Skeletal muscle tissue (tissue), 4 donors: ENCODE measurements around the gene MRPS10. TPM values are rescaled to one million over a fixed set of nuclear protein-coding genes. Genes with fewer than 3 reads are reported as not detected.
"Not testable (repeated sequence)": the region's sequence is repeated elsewhere in the genome, so short reads cannot be mapped to it uniquely, and the experiment has no call there.

Experiments used
- H3K27ac ChIP-seq: one replicate; pipeline ENCODE4 v1.7.0; 2013; ENCODE audit warnings: mild to moderate bottlenecking, low read depth, low read length, inconsistent platforms
- H3K27me3 ChIP-seq, 3 donors: one replicate each; pipeline ENCODE4 v1.7.0; 2013; ENCODE audit warnings: low read length in 3 of 3; ENCODE audit not compliant: control insufficient read depth in 3 of 3, insufficient read depth in 3 of 3
- H3K36me3 ChIP-seq, 3 donors: one replicate each; pipeline ENCODE4 v1.7.0; 2013; ENCODE audit warnings: low read length in 3 of 3; ENCODE audit not compliant: control insufficient read depth in 3 of 3, insufficient read depth in 3 of 3
- H3K4me1 ChIP-seq, 3 donors: one replicate each; pipeline ENCODE4 v1.7.0; 2013; ENCODE audit warnings: low read length in 3 of 3, mild to moderate bottlenecking in 3 of 3; ENCODE audit not compliant: control insufficient read depth in 3 of 3, insufficient read depth in 3 of 3
- H3K4me3 ChIP-seq, 3 donors: one replicate each; pipeline ENCODE4 v1.7.0; 2013; ENCODE audit warnings: low read length in 3 of 3
- H3K9ac ChIP-seq, 3 donors: one replicate each; pipeline ENCODE4 v1.7.0; 2013; ENCODE audit warnings: low read length in 3 of 3, mild to moderate bottlenecking in 3 of 3, moderate library complexity in 2 of 3, low read depth in 1 of 3
- H3K9me3 ChIP-seq, 3 donors: one replicate each; pipeline ENCODE4 v1.7.0; 2013; ENCODE audit warnings: low read length in 3 of 3; ENCODE audit not compliant: control insufficient read depth in 3 of 3
- total RNA-seq: library from RNA; depleted of rRNA; stranded (reverse); fragments of >200 nt; gene quantifications from one replicate; pipeline ENCODE4 v1.2.3, GENCODE V29; 2014
- donor health status: Osteomylitis.

Gene MRPS10
- total RNA-seq, 1 donor from 2014 or later = 45.9 TPM

GRCh38 chr6:42169780-42170179 lies 47.9 kb downstream of the MRPS10 start:
- not testable (repeated sequence) for H3K9me3 ChIP-seq, H3K27ac ChIP-seq, H3K27me3 ChIP-seq, H3K9ac ChIP-seq, H3K4me1 ChIP-seq, H3K4me3 ChIP-seq, H3K36me3 ChIP-seq

- H3K4me1 ChIP-seq = no peaks in the 10 kb centered on the region
- no peak overlapping the region for H3K9ac ChIP-seq
- peaks cover 0 to 3% (median 0%) of the 10 kb centered on the region in 3 donors for H3K27me3 ChIP-seq
- no peak overlapping the region for H3K27ac ChIP-seq
- H3K36me3 ChIP-seq = no peaks in the 10 kb centered on the region
- no peaks in the 10 kb centered on the region for H3K9me3 ChIP-seq
- H3K4me3 ChIP-seq = no peak overlapping the region
Measured at GRCh38 chr6:42168650-42169049, 49.0 kb downstream of the MRPS10 start.

GRCh38 chr6:42166444-42167141 lies 51.1 kb downstream of the MRPS10 start:
- H3K27ac ChIP-seq = no peak overlapping the region
- no peaks in the 10 kb centered on the region for H3K36me3 ChIP-seq
- H3K9ac ChIP-seq = no peak overlapping the region
- no peaks in the 10 kb centered on the region for H3K4me1 ChIP-seq
- H3K4me3 ChIP-seq = no peak overlapping the region
- H3K27me3 ChIP-seq = peaks cover 0 to 13% (median 0%) of the 10 kb centered on the region in 3 donors
- no peaks in the 10 kb centered on the region for H3K9me3 ChIP-seq

GRCh38 chr6:42165016-42165415 lies 52.6 kb downstream of the MRPS10 start:
- peaks cover 0 to 18% (median 2%) of the 10 kb centered on the region in 3 donors for H3K27me3 ChIP-seq
- no peaks in the 10 kb centered on the region for H3K36me3 ChIP-seq
- H3K9ac ChIP-seq = no peak overlapping the region
- no peak overlapping the region for H3K4me3 ChIP-seq
- H3K9me3 ChIP-seq = no peaks in the 10 kb centered on the region
- H3K4me1 ChIP-seq = no peaks in the 10 kb centered on the region
- no peak overlapping the region for H3K27ac ChIP-seq

GRCh38 chr6:42163981-42164380 lies 53.7 kb downstream of the MRPS10 start:
- no peak overlapping the region for H3K9ac ChIP-seq
- H3K27ac ChIP-seq = no peak overlapping the region
- peaks cover 0 to 18% (median 2%) of the 10 kb centered on the region in 3 donors for H3K27me3 ChIP-seq
- no peaks in the 10 kb centered on the region for H3K9me3 ChIP-seq
- no peaks in the 10 kb centered on the region for H3K36me3 ChIP-seq
- no peak overlapping the region for H3K4me3 ChIP-seq
- peaks cover 0 to 2% (median 0%) of the 10 kb centered on the region in 3 donors for H3K4me1 ChIP-seq

GRCh38 chr6:42162812-42163211 lies 54.8 kb downstream of the MRPS10 start:
- H3K36me3 ChIP-seq = no peaks in the 10 kb centered on the region
- no peak overlapping the region for H3K4me3 ChIP-seq
- no peak overlapping the region for H3K27ac ChIP-seq
- H3K27me3 ChIP-seq = peaks cover 0 to 18% (median 2%) of the 10 kb centered on the region in 3 donors
- no peaks in the 10 kb centered on the region for H3K9me3 ChIP-seq
- peaks cover 0 to 2% (median 0%) of the 10 kb centered on the region in 3 donors for H3K4me1 ChIP-seq
- no peak overlapping the region for H3K9ac ChIP-seq

GRCh38 chr6:42162384-42162783 lies 55.3 kb downstream of the MRPS10 start:
- Histone ChIP-seq H3K9me3 (no peaks in the 10 kb centered on the region), H3K27me3 (peaks cover 0 to 18% (median 2%) of the 10 kb centered on the region in 3 donors), H3K36me3 (no peaks in the 10 kb centered on the region), H3K4me3 (no peak overlapping the region), H3K27ac (no peak overlapping the region), H3K9ac (no peak overlapping the region), H3K4me1 (peaks cover 0 to 2% (median 0%) of the 10 kb centered on the region in 3 donors)

- Histone ChIP-seq H3K36me3 (no peaks in the 10 kb centered on the region), H3K4me1 (peaks cover 0 to 2% (median 0%) of the 10 kb centered on the region in 3 donors), H3K4me3 (no peak overlapping the region), H3K27me3 (peaks cover 2 to 18% (median 2%) of the 10 kb centered on the region in 3 donors), H3K9me3 (no peaks in the 10 kb centered on the region), H3K27ac (no peak overlapping the region), H3K9ac (no peak overlapping the region)
Measured at GRCh38 chr6:42159431-42160024, 58.1 kb downstream of the MRPS10 start.

GRCh38 chr6:42158631-42159030 lies 59.0 kb downstream of the MRPS10 start:
- Histone ChIP-seq H3K9me3 (no peaks in the 10 kb centered on the region), H3K27ac (no peak overlapping the region), H3K4me3 (no peak overlapping the region), H3K9ac (no peak overlapping the region), H3K27me3 (peaks cover 2 to 15% (median 4%) of the 10 kb centered on the region in 3 donors), H3K4me1 (peaks cover 0 to 2% (median 0%) of the 10 kb centered on the region in 3 donors), H3K36me3 (no peaks in the 10 kb centered on the region)

GRCh38 chr6:42158011-42158410 lies 59.6 kb downstream of the MRPS10 start:
- Histone ChIP-seq H3K27ac (no peak overlapping the region), H3K9me3 (no peaks in the 10 kb centered on the region), H3K4me1 (peaks cover 0 to 2% (median 0%) of the 10 kb centered on the region in 3 donors), H3K4me3 (no peak overlapping the region), H3K27me3 (peaks cover 2 to 10% (median 4%) of the 10 kb centered on the region in 3 donors), H3K36me3 (no peaks in the 10 kb centered on the region), H3K9ac (no peak overlapping the region)
